GM21390 (cell line): Measurements from ENCODE around the gene ALPG.
"Not testable (repeated sequence)": the region's sequence is repeated elsewhere in the genome, so short reads cannot be mapped to it uniquely, and the experiment has no call there.

Experiments
- ATAC-seq: cut with Tn5 transposase; IDR thresholded peaks from one replicate; pipeline ENCODE4 v1.9.1; 2021; ENCODE audit not compliant: unreplicated experiment

The ALPG gene

DNA sequence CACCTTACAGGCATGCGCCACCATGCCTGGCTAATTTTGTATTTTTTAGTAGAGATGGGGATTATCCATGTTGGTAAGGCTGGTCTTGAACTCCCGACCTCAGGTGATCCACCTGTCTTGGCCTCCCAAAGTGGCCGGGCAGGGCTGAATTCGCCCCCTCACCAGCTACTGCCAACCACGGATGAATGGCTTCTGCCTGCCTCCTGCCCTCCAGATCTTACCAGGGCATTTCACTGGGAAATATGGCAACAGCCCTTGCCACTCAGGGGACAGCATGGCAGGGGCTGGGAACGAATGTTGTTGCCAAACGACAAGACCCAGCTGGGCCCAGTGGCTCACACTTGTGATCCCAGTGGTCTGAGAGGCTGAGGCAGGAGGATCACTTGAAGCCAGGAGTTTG is 29.9 kb upstream of the ALPG start:
- ATAC-seq = no peak

DNA sequence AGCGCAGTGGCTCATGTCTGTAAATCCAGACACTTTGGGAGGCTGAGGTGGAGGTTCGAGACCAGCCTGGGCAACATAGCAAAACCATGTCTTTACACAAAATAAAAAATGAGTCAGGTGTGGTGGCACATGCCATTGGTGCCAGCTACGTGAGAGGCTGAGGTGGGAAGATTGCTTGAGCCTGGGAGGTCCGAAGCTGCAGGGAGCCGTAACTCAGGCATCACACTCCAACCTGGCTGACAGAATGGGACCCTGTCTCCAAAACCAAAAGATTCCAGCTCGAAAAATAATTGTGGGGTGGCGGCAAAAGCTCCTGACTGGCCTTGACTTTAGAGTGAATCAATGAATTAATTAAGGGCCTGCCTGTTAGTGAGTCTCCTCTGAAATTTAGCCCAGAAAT is 29.3 kb upstream of the ALPG start:
- ATAC-seq = no peak

GRCh38 chr2:232377841-232378734 is 28.6 kb upstream of the ALPG start:
- ATAC-seq = no peak

DNA sequence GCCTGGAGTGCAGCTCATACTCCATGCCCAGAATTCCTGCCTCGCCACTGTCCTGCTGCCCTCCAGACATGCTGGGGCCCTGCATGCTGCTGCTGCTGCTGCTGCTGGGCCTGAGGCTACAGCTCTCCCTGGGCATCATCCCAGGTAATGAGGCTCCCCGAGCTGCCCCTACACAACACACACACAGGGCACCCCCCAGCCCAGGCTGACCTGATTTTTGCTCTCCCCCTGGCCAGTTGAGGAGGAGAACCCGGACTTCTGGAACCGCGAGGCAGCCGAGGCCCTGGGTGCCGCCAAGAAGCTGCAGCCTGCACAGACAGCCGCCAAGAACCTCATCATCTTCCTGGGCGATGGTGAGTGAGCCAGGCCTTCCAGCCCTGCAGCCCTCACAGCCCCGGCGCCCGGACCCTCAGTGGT is 27.9 kb upstream of the ALPG start, which contains the start of gene ALPP:
ALPP (plus strand) TSS at position 17 of the 417 bp plus-strand sequence; CDS start at position 69, 52 bp downstream.
- ATAC-seq = not testable (repeated sequence)

- not testable (repeated sequence) for ATAC-seq
Measured at GRCh38 chr2:232379610-232380590, 26.7 kb upstream of the ALPG start.

- ATAC-seq = not testable (repeated sequence)
Measured at GRCh38 chr2:232381204-232382031, 25.2 kb upstream of the ALPG start.

- ATAC-seq = no peak
Measured at GRCh38 chr2:232382331-232383225, 24.1 kb upstream of the ALPG start.

DNA sequence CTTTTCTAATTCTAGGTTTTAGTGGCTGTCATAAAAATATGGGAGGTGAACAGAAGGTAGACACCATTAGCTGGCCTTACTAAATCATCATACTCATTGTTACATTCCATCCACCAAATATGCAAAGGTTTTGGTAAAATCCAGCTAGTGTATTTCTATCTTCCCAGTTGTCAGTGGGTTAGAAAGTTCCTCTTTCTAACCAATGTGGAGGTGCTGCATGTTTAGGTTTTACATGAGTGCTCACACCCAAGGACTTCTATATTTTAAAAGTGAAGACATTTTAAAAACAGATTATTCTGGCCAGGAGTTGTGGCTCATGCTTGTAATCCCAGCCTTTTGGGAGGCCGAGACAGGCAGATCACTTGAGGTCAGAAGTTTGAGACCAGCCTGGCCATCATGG is 22.2 kb upstream of the ALPG start:
- no peak for ATAC-seq

DNA sequence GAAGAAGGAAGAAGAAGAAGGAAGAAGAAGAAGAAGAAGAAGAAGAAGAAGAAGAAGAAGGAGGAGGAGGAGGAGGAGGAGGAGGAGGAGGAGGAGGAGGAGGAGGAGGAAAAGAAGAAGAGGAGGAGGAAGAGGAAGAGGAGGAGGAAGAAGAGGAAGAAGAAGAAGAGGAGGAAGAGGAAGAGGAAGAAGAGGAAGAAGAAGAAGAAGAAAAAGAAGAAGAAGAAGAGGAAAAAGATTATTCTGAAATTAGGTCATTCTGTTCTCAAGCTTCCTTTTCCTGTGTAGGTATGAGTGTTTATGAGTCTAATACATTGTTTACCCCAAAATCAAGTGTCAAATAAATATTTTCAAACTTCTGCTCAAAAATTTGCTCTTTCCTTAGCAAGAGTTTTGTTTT is 21.6 kb upstream of the ALPG start:
- not testable (repeated sequence) for ATAC-seq

- no peak for ATAC-seq
Measured at GRCh38 chr2:232385660-232386489, 20.8 kb upstream of the ALPG start.

DNA sequence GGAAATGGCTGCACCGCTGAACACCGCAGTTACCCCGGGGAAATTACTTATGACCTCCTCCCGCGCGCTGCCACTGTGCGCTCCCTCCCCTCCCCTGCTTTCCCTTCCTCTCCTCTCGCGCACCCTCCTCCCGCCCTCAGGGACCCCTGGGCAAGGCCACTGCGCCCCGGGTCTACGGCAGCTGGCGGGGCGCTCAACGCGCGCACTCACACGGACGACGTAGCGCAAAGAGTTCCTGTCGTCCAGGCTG is 20.2 kb upstream of the ALPG start:
- no peak for ATAC-seq

DNA sequence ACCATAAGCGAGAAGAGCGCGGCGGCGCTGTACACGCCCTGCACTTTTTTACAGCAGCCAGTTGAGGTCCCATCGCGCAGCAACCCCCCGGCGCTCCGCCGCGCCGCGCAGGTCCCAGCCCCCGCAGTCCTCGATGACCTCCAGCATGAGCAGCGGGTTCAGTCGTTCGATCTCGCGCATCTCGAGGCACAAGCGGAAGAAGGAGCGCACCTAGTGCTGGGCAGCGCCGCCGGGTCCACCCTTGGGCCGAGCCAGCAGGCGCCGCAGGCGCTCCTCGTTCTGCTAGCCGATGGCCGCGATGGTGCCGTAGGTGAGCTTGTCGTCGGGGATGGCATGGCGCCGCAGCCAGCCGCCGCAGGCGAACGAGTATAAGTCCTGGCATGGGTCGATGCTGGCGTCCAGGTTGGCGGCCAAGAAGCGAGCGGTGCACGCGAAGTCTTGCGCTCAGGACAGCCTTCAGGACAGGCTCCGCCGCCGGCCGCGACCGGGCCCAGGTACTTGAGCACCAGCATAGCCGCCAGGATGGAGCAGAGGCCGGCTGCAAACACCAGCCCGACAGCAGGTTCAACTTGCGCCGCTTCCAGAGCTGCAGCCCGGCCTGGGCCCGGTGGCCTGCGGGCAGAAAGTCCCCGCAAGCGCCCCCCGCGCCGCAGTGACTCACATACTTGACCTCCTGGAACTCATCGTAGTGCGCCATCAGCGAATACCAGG is 19.7 kb upstream of the ALPG start:
- no peak for ATAC-seq

- ATAC-seq = no peak
Measured at GRCh38 chr2:232387451-232388171, 19.0 kb upstream of the ALPG start.

GRCh38 chr2:232388324-232388891 is 18.2 kb upstream of the ALPG start:
- no peak for ATAC-seq

DNA sequence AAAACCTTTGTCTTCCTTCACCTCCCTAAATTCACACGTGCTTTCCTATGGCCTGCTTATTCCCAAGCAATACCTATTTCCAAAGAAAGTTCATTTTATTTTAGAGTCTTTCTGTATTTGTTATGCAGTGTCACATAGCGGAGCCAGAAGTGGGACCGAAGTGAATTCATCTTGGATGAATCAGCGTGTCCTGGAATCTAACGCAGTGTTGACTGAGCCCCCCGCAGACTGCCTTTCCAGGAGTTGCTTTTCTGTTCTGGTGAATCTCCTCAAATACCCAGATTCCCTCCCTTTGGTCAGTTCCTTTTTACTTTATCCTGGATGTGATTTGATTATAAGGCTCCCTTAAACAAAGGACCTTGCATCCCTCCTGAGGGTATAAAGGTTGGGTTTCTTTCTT is 17.3 kb upstream of the ALPG start:
- no peak for ATAC-seq

DNA sequence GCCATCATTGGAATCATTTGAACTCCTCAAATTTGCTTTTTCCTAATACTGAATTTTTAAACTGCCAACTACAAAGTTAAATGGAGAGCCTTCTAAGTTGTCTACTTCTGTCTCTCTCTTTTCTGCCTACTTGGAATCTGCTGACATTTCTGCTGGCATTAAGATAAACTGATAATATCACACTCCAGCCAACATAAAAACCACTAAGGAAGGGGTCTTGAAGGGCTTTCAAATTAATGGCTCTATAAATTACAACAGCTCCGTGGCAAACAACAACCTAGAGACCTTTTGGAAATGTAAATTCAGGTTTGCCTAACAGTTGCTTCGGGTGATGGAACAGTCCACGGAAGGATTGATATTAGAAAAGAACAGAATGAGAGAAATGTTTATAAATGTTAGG is 16.0 kb upstream of the ALPG start:
- no peak for ATAC-seq

- no peak for ATAC-seq
Measured at GRCh38 chr2:232393556-232393955, 13.1 kb upstream of the ALPG start.
